IMR-90 (cell line): ENCODE data around the gene PLXDC1. TPM values are rescaled to one million over a fixed set of nuclear protein-coding genes. Genes with fewer than 3 reads are reported as not detected.
"Not testable (repeated sequence)": the region's sequence is repeated elsewhere in the genome, so short reads cannot be mapped to it uniquely, and the experiment has no call there.

ENCODE experiments used
- ATAC-seq: fragments of 200-7000 bp; cut with Tn5 transposase; 2 replicates; pipeline ENCODE4 v1.9.1; 2020; ENCODE audit warnings: low read depth, mild to moderate bottlenecking, moderate library complexity
- BruUV-seq: library from RNA; stranded (reverse); fragments of 400-500 nt; replicated peaks from 2 replicates; lab custom pipeline; 2021; lab: Mats Ljungman, UMichigan
- CTCF ChIA-PET: fragments of 300-600 bp; formaldehyde crosslinking; extraction: SDS; loops from one replicate; lab custom pipeline; 2021; ENCODE audit warnings: antibody characterized with exemption; lab: Yijun Ruan, JAX
- POLR2A ChIA-PET: fragments of 300-600 bp; sonication (Branson Sonifier 250); formaldehyde crosslinking; loops from one replicate; lab custom pipeline; 2022; ENCODE audit warnings: antibody characterized with exemption; ENCODE audit not compliant: unreplicated experiment; lab: Charles Lee
- DNase-seq: peaks from one replicate; pipeline ENCODE4 v3.0.0; 2013
- H2AFZ ChIP-seq: replicated peaks from 2 replicates; pipeline ENCODE3; 2013; ENCODE audit warnings: low read length, mild to moderate bottlenecking; ENCODE audit not compliant: poor library complexity
- H2AK5ac ChIP-seq: 2 replicates; pipeline ENCODE4 v1.6.1; 2013; ENCODE audit warnings: low read depth, low read length, inconsistent platforms
- H2AK9ac ChIP-seq: replicated peaks from 2 replicates; pipeline ENCODE3; 2013; ENCODE audit warnings: mild to moderate bottlenecking, low read depth, low read length, moderate library complexity; ENCODE audit not compliant: poor library complexity
- H2BK120ac ChIP-seq: 2 replicates; pipeline ENCODE4 v1.6.1; 2013; ENCODE audit warnings: low read depth, low read length, inconsistent platforms
- H2BK15ac ChIP-seq: 3 replicates; pipeline ENCODE4 v1.6.1; 2013; ENCODE audit warnings: low read depth, low read length, inconsistent platforms
- H2BK20ac ChIP-seq: 2 replicates; pipeline ENCODE4 v1.6.1; 2013; ENCODE audit warnings: low read depth, mild to moderate bottlenecking, inconsistent platforms, low read length, moderate library complexity
- H2BK5ac ChIP-seq: 2 replicates; pipeline ENCODE4 v1.6.1; 2013; ENCODE audit warnings: mild to moderate bottlenecking, low read depth, low read length, inconsistent platforms; ENCODE audit not compliant: poor library complexity, severe bottlenecking
- H3K14ac ChIP-seq: replicated peaks from 2 replicates; pipeline ENCODE4 v1.6.1; 2013; ENCODE audit warnings: low read depth, low read length, inconsistent platforms
- H3K18ac ChIP-seq: 2 replicates; pipeline ENCODE4 v1.6.1; 2013; ENCODE audit warnings: low read depth, low read length, control low read depth
- H3K23ac ChIP-seq: 2 replicates; pipeline ENCODE4 v1.6.1; 2013; ENCODE audit warnings: low read depth, low read length, inconsistent platforms
- H3K27ac ChIP-seq: 2 replicates; pipeline ENCODE4 v1.5.1; 2013; ENCODE audit warnings: mild to moderate bottlenecking, control low read depth, low read length; ENCODE audit not compliant: insufficient read depth
- H3K27me3 ChIP-seq: 2 replicates; pipeline ENCODE4 v1.6.1; 2013; ENCODE audit warnings: low read length; ENCODE audit not compliant: control insufficient read depth, insufficient read depth
- H3K36me3 ChIP-seq: 2 replicates; pipeline ENCODE4 v1.6.1; 2013; ENCODE audit warnings: low read length, mixed read lengths; ENCODE audit not compliant: control insufficient read depth, insufficient read depth
- H3K4ac ChIP-seq: 2 replicates; pipeline ENCODE4 v1.6.1; 2013; ENCODE audit warnings: low read depth, low read length, inconsistent platforms
- H3K4me1 ChIP-seq: 2 replicates; pipeline ENCODE4 v1.6.1; 2013; ENCODE audit warnings: low read length, mixed read lengths; ENCODE audit not compliant: control insufficient read depth, insufficient read depth
- H3K4me2 ChIP-seq: 2 replicates; pipeline ENCODE4 v1.6.1; 2013; ENCODE audit warnings: low read depth, mild to moderate bottlenecking, control low read depth, low read length, moderate library complexity
- H3K4me3 ChIP-seq: 2 replicates; pipeline ENCODE4 v1.5.1; 2013; ENCODE audit warnings: low read depth, mild to moderate bottlenecking, control low read depth, low read length, moderate library complexity; ENCODE audit not compliant: insufficient read depth
- H3K56ac ChIP-seq: 2 replicates; pipeline ENCODE4 v1.6.1; 2013; ENCODE audit warnings: low read length, inconsistent platforms; ENCODE audit not compliant: insufficient read depth; ENCODE audit errors: extremely low read depth
- H3K79me1 ChIP-seq, 2 experiments: 2 replicates each; pipeline ENCODE4 v1.6.1; 2013; ENCODE audit warnings: low read length in 2 of 2, inconsistent platforms in 1 of 2, low read depth in 1 of 2
- H3K9ac ChIP-seq: 2 replicates; pipeline ENCODE4 v1.6.1; 2013; ENCODE audit warnings: low read depth, low read length, control low read depth
- H3K9me1 ChIP-seq: 2 replicates; pipeline ENCODE4 v1.6.1; 2013; ENCODE audit warnings: low read length, inconsistent platforms; ENCODE audit not compliant: insufficient read depth
- H3K9me3 ChIP-seq: 2 replicates; pipeline ENCODE4 v1.6.1; 2013; ENCODE audit warnings: low read length; ENCODE audit not compliant: control insufficient read depth, insufficient read depth
- H4K20me1 ChIP-seq: 2 replicates; pipeline ENCODE4 v1.6.1; 2013; ENCODE audit warnings: low read length, inconsistent platforms; ENCODE audit not compliant: insufficient read depth
- H4K5ac ChIP-seq: 2 replicates; pipeline ENCODE4 v1.6.1; 2013; ENCODE audit warnings: mild to moderate bottlenecking, low read depth, low read length, control low read depth
- H4K8ac ChIP-seq, 2 experiments: 2 replicates each; pipeline ENCODE4 v1.6.1; 2013; ENCODE audit warnings: low read depth in 2 of 2, low read length in 2 of 2, control low read depth in 1 of 2, inconsistent platforms in 1 of 2
- H4K91ac ChIP-seq: 2 replicates; pipeline ENCODE4 v1.6.1; 2013; ENCODE audit warnings: low read depth, low read length, inconsistent platforms; ENCODE audit not compliant: insufficient read depth
- WGBS, 2 experiments: methylation state at CpG; one replicate each; pipeline versions ENCODE4 v1.1.5 to v1.1.7; 2013; ENCODE audit warnings: missing lambda C conversion rate in 2 of 2; ENCODE audit not compliant: insufficient read length in 1 of 2; ENCODE audit errors: extremely low coverage in 2 of 2; 5-methylcytosine and 5-hydroxymethylcytosine counted together
- dilution Hi-C: fragments of 300-500 bp; cut with HindIII; formaldehyde crosslinking; loops from one replicate; pipeline ENCODE4 v1.14.3; 2018; ENCODE audit warnings: low sequenced_read_pairs; ENCODE audit not compliant: unreplicated experiment
- in situ Hi-C: fragments of 300-500 bp; cut with MboI; formaldehyde crosslinking; loops from 3 replicates; pipeline ENCODE4 v1.14.3; 2019; ENCODE audit warnings: low sequenced_read_pairs, inconsistent platforms, mixed read lengths
- intact Hi-C: fragments of 100-400 bp; cut with micrococcal nuclease; formaldehyde crosslinking; loops from 2 replicates; pipeline ENCODE4 v1.10.0; 2022
- polyA plus RNA-seq, 3 experiments: library from polyadenylated mRNA; depleted of rRNA; stranded (reverse); fragments of >200 nt; gene quantifications; 2 replicates each; pipeline ENCODE4 v1.2.3, GENCODE V29; 2012; ENCODE audit warnings: low replicate concordance in 1 of 3
- total RNA-seq: library from RNA; depleted of rRNA; stranded (reverse); fragments of >200 nt; gene quantifications from 2 replicates; pipeline ENCODE4 v1.2.3, GENCODE V29; 2012

The PLXDC1 gene
- total and polyA plus RNA-seq, 2 of the 4 experiments (the other 2 are of a cell fraction): under 0.01 to 0.50 TPM

GRCh38 chr17:39129544-39129943, 21.9 kb downstream of the PLXDC1 start:
- H3K36me3 ChIP-seq, H3K9ac ChIP-seq, H2BK5ac ChIP-seq, H3K4me2 ChIP-seq, intact Hi-C loops, H3K18ac ChIP-seq, H2AK5ac ChIP-seq, H3K56ac ChIP-seq, H3K4me3 ChIP-seq, dilution Hi-C loops, H3K79me1 ChIP-seq, DNase-seq, H4K91ac ChIP-seq, H3K27me3 ChIP-seq, H3K23ac ChIP-seq, H3K9me3 ChIP-seq, ATAC-seq, CTCF ChIA-PET, H2BK20ac ChIP-seq, H3K4ac ChIP-seq, H2BK120ac ChIP-seq, H3K14ac ChIP-seq, H4K20me1 ChIP-seq, in situ Hi-C loops, H2AFZ ChIP-seq, H3K27ac ChIP-seq, H4K8ac ChIP-seq, H4K5ac ChIP-seq, POLR2A ChIA-PET, H2BK15ac ChIP-seq, H2AK9ac ChIP-seq, H3K4me1 ChIP-seq, BruUV-seq: not testable (repeated sequence)
- WGBS, 2 experiments: 100% methylated on average over 1 of the region's 6 CpGs; no CpG with 5 or more reads in 1 of the 2 experiments
- H3K9me1 ChIP-seq: peaks cover 11% of the 10 kb centered on the region
